Astrocyte (in vitro differentiated cells and primary cell): Measurements from ENCODE around the gene UBE2QL1. TPM values are rescaled to one million over a fixed set of nuclear protein-coding genes. Genes with fewer than 3 reads are reported as not detected.

ENCODE experiments used
- DNase-seq: peaks from one replicate; pipeline ENCODE4 v3.0.0-alpha.2; 2010; ENCODE audit warnings: low read depth
- FAIRE-seq: peaks from 2 replicates; lab custom pipeline; 2011; peaks lifted over from hg19 to GRCh38; lab: Jason Lieb, UNC
- H2AFZ ChIP-seq: 2 replicates; pipeline ENCODE4 v1.6.0; 2012; ENCODE audit warnings: low read depth, low read length, inconsistent platforms
- H3K27ac ChIP-seq: 2 replicates; pipeline ENCODE4 v1.5.1; 2011; ENCODE audit warnings: low read depth, low read length, inconsistent platforms
- H3K27me3 ChIP-seq: 2 replicates; pipeline ENCODE4 v1.6.0; 2011; ENCODE audit warnings: low read length, inconsistent platforms; ENCODE audit not compliant: insufficient read depth
- H3K36me3 ChIP-seq: 2 replicates; pipeline ENCODE4 v1.5.1; 2011; ENCODE audit warnings: low read length, inconsistent platforms; ENCODE audit not compliant: insufficient read depth
- H3K4me1 ChIP-seq: 2 replicates; pipeline ENCODE4 v1.5.1; 2011; ENCODE audit warnings: low read length, inconsistent platforms; ENCODE audit not compliant: insufficient read depth
- H3K4me2 ChIP-seq: 2 replicates; pipeline ENCODE4 v1.6.0; 2012; ENCODE audit warnings: low read length, inconsistent platforms
- H3K4me3 ChIP-seq: 2 replicates; pipeline ENCODE4 v1.5.1; 2011; ENCODE audit warnings: low read depth, mild to moderate bottlenecking, low read length, inconsistent platforms; ENCODE audit not compliant: insufficient read depth
- H3K79me2 ChIP-seq: 2 replicates; pipeline ENCODE4 v1.6.0; 2012; ENCODE audit warnings: mild to moderate bottlenecking, low read length, inconsistent platforms; ENCODE audit not compliant: insufficient read depth
- H3K9ac ChIP-seq: 2 replicates; pipeline ENCODE4 v1.6.0; 2012; ENCODE audit warnings: mild to moderate bottlenecking, low read length, inconsistent platforms
- H3K9me3 ChIP-seq: 2 replicates; pipeline ENCODE4 v1.5.1; 2012; ENCODE audit warnings: low read depth, mild to moderate bottlenecking, low read length, inconsistent platforms; ENCODE audit not compliant: insufficient read depth
- H4K20me1 ChIP-seq: 2 replicates; pipeline ENCODE4 v1.6.0; 2012; ENCODE audit warnings: low read length, inconsistent platforms; ENCODE audit not compliant: insufficient read depth
- H3K27ac Mint-ChIP-seq: one replicate; pipeline ENCODE4 v1.8.0; 2021; ENCODE audit warnings: mild to moderate bottlenecking, mixed read lengths; ENCODE audit not compliant: unreplicated experiment
- H3K27me3 Mint-ChIP-seq: one replicate; pipeline ENCODE4 v1.8.0; 2021; ENCODE audit warnings: low read depth, mixed read lengths; ENCODE audit not compliant: unreplicated experiment
- H3K36me3 Mint-ChIP-seq: one replicate; pipeline ENCODE4 v1.8.0; 2021; ENCODE audit warnings: low read depth, mixed read lengths; ENCODE audit not compliant: unreplicated experiment
- H3K4me1 Mint-ChIP-seq: one replicate; pipeline ENCODE4 v1.8.0; 2021; ENCODE audit warnings: low read depth, mixed read lengths; ENCODE audit not compliant: unreplicated experiment
- H3K4me3 Mint-ChIP-seq: one replicate; pipeline ENCODE4 v1.8.0; 2021; ENCODE audit warnings: mild to moderate bottlenecking, moderate library complexity, mixed read lengths; ENCODE audit not compliant: unreplicated experiment
- H3K9me3 Mint-ChIP-seq: one replicate; pipeline ENCODE4 v1.8.0; 2021; ENCODE audit warnings: mild to moderate bottlenecking, mixed read lengths; ENCODE audit not compliant: unreplicated experiment
- EZH2 ChIP-seq: IDR thresholded peaks from 2 replicates; pipeline ENCODE4 v1.6.1; 2012; ENCODE audit warnings: mild to moderate bottlenecking, low read length, inconsistent platforms; ENCODE audit not compliant: insufficient read depth
- total RNA-seq: library from RNA; stranded (reverse); gene quantifications from 2 replicates; pipeline ENCODE4 v1.2.1, GENCODE V29; 2021
- TF ChIP-seq, protein P1 (sequence below): IDR thresholded peaks from 2 replicates; pipeline ENCODE4 v1.5.1; 2011; ENCODE audit warnings: low read depth, mild to moderate bottlenecking, inconsistent platforms, low read length, moderate library complexity; ENCODE audit not compliant: insufficient read depth

The UBE2QL1 gene
- total RNA-seq, 1 donor from 2014 or later, result 0.50 TPM

- H3K27ac ChIP-seq, result no peak overlapping the region
- no peaks in the 10 kb centered on the region for H3K9me3 ChIP-seq
- H3K4me1 ChIP-seq, result no peaks in the 10 kb centered on the region
- no peak overlapping the region for H3K4me2 ChIP-seq
- Mint-ChIP-seq H3K27ac (no peak overlapping the region), H3K9me3 (no peaks in the 10 kb centered on the region), H3K27me3 (peaks cover 28% of the 10 kb centered on the region), H3K4me1 (peaks cover 6% of the 10 kb centered on the region), H3K4me3 (no peak overlapping the region), H3K36me3 (peaks cover 3% of the 10 kb centered on the region)
- no peak for FAIRE-seq
- no peaks in the 10 kb centered on the region for H3K79me2 ChIP-seq
- no peak overlapping the region for H2AFZ ChIP-seq
- TF ChIP-seq, protein P1, sequence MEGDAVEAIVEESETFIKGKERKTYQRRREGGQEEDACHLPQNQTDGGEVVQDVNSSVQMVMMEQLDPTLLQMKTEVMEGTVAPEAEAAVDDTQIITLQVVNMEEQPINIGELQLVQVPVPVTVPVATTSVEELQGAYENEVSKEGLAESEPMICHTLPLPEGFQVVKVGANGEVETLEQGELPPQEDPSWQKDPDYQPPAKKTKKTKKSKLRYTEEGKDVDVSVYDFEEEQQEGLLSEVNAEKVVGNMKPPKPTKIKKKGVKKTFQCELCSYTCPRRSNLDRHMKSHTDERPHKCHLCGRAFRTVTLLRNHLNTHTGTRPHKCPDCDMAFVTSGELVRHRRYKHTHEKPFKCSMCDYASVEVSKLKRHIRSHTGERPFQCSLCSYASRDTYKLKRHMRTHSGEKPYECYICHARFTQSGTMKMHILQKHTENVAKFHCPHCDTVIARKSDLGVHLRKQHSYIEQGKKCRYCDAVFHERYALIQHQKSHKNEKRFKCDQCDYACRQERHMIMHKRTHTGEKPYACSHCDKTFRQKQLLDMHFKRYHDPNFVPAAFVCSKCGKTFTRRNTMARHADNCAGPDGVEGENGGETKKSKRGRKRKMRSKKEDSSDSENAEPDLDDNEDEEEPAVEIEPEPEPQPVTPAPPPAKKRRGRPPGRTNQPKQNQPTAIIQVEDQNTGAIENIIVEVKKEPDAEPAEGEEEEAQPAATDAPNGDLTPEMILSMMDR, result no peak
- TF ChIP-seq EZH2, result no peak
- H3K9ac ChIP-seq, result no peak overlapping the region
- H3K27me3 ChIP-seq, result no peaks in the 10 kb centered on the region
- no peaks in the 10 kb centered on the region for H3K36me3 ChIP-seq
- no peaks in the 10 kb centered on the region for H4K20me1 ChIP-seq
- no peak for DNase-seq
- H3K4me3 ChIP-seq, result no peak overlapping the region
These were observed 37.4 kb downstream of the UBE2QL1 start for GRCh38 chr5:6486074-6486473.

GRCh38 chr5:6487081-6487480, 38.4 kb downstream of the UBE2QL1 start:
- Histone ChIP-seq H3K27ac (no peak overlapping the region), H3K9me3 (no peaks in the 10 kb centered on the region), H3K36me3 (no peaks in the 10 kb centered on the region), H3K79me2 (no peaks in the 10 kb centered on the region), H3K4me1 (no peaks in the 10 kb centered on the region), H3K27me3 (no peaks in the 10 kb centered on the region), H3K9ac (no peak overlapping the region), H3K4me3 (no peak overlapping the region), H4K20me1 (no peaks in the 10 kb centered on the region), H2AFZ (no peak overlapping the region), H3K4me2 (no peak overlapping the region)
- Mint-ChIP-seq H3K4me1 (peaks cover 6% of the 10 kb centered on the region), H3K9me3 (no peaks in the 10 kb centered on the region), H3K4me3 (no peak overlapping the region), H3K27ac (no peak overlapping the region), H3K36me3 (peaks cover 3% of the 10 kb centered on the region), H3K27me3 (peaks cover 38% of the 10 kb centered on the region)
- FAIRE-seq, result no peak
- no peak for DNase-seq
- no peak for TF ChIP-seq EZH2
- TF ChIP-seq, protein P1, result no peak

GRCh38 chr5:6488021-6488420, 39.4 kb downstream of the UBE2QL1 start:
- H3K4me2 ChIP-seq, result no peak overlapping the region
- no peak overlapping the region for H2AFZ ChIP-seq
- Mint-ChIP-seq H3K27me3 (peaks cover 36% of the 10 kb centered on the region), H3K9me3 (no peaks in the 10 kb centered on the region), H3K4me1 (peaks cover 6% of the 10 kb centered on the region), H3K27ac (no peak overlapping the region), H3K4me3 (no peak overlapping the region), H3K36me3 (peaks cover 3% of the 10 kb centered on the region)
- FAIRE-seq (no peak), DNase-seq (peak; percentile 0)
- H3K27me3 ChIP-seq, result no peaks in the 10 kb centered on the region
- no peaks in the 10 kb centered on the region for H3K9me3 ChIP-seq
- H4K20me1 ChIP-seq, result no peaks in the 10 kb centered on the region
- H3K36me3 ChIP-seq, result no peaks in the 10 kb centered on the region
- no peak overlapping the region for H3K9ac ChIP-seq
- no peaks in the 10 kb centered on the region for H3K4me1 ChIP-seq
- no peak overlapping the region for H3K4me3 ChIP-seq
- TF ChIP-seq, protein P1, result no peak
- no peak for TF ChIP-seq EZH2
- no peak overlapping the region for H3K27ac ChIP-seq
- H3K79me2 ChIP-seq, result no peaks in the 10 kb centered on the region
